ENCODE data around the gene FBXL15. TPM values are rescaled to one million over a fixed set of nuclear protein-coding genes. Genes with fewer than 3 reads are reported as not detected.

Gene FBXL15
- total and polyA plus RNA-seq, 12 donors = 6.7 to 19.2 (median 10.2) TPM

DNA sequence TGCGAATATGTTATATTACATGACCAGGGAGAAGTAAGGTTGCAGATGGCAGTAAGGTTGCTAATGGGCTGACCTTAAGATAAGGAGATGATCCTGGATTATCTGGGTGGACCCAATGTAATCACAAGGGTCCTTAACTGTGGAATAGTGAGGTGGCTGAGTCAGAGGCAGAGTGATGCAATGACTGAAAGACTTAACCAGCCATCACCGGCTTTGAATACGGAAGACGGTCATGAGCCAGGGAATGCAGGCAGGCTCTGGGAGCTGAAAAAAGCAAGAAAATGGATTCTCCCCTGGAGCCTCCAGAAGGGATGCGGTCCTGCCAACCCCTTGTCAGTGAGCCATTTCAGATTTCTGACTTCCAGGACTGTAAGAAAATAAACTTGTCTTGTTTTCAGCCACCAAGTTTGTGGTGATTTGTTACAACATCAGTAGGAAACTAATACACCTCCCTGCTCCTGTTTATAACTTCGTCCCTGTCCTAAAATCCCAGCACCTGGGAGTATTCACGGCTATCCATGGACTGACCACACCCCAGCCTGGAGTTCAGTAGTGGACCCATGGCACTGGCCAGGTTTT is 35.3 kb downstream of the FBXL15 start:
- TF ChIP-seq, protein P1, sequence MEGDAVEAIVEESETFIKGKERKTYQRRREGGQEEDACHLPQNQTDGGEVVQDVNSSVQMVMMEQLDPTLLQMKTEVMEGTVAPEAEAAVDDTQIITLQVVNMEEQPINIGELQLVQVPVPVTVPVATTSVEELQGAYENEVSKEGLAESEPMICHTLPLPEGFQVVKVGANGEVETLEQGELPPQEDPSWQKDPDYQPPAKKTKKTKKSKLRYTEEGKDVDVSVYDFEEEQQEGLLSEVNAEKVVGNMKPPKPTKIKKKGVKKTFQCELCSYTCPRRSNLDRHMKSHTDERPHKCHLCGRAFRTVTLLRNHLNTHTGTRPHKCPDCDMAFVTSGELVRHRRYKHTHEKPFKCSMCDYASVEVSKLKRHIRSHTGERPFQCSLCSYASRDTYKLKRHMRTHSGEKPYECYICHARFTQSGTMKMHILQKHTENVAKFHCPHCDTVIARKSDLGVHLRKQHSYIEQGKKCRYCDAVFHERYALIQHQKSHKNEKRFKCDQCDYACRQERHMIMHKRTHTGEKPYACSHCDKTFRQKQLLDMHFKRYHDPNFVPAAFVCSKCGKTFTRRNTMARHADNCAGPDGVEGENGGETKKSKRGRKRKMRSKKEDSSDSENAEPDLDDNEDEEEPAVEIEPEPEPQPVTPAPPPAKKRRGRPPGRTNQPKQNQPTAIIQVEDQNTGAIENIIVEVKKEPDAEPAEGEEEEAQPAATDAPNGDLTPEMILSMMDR (IDR thresholded peaks at IDR 0.05) = no peak
- H3K36me3 ChIP-seq = peaks cover 0 to 12% (median 0%) of the 10 kb centered on the region in 9 donors
- intact Hi-C loops (cut with DNase I) = loop anchor here in 1 of 10 donors (10.0 kb wide), 1 partner anchor 61 kb away; the partner anchor contains the start of gene NFKB2
- no peak overlapping the region for H3K4me3 ChIP-seq
- H3K9me3 ChIP-seq = no peaks in the 10 kb centered on the region
- no peaks in the 10 kb centered on the region for H3K27me3 ChIP-seq
- 84 to 86% methylated on average over 7 of the region's 7 CpGs for WGBS, 2 donors
- no peak for DNase-seq
- H3K27ac ChIP-seq = peak overlapping the region in 1 of 10 donors; percentile 68
- peaks cover 0 to 63% (median 13%) of the 10 kb centered on the region in 9 donors for H3K4me1 ChIP-seq
- ATAC-seq = peak in 1 of 8 donors; percentile 28

DNA sequence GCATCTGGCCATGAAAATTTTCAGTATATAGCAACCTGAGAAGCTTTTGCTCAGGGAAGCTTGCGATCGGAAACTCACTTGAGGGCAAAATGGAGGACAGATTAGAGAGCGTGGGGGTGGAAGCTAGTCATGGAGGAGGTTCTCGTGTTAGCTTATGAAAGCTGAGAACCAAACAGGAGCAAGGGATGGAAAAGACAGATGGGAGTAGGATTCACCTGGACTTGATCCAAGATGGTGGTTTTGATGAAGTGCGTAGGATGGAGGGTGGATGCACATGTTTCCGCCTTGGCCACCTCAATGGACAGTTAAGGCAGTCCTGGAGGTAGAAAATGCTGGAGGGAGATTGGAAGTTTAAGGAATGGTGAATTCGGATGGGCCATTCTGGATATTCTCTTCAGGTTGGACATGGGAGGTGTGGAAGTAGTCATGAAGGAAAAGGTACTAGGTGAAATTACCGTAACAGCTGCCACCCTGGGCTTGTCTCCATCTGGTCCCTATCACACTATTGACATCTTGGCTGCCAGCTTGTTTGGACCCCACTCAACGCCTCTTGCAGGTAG is 37.0 kb downstream of the FBXL15 start:
- Histone ChIP-seq H3K27ac (no peak overlapping the region), H3K27me3 (no peaks in the 10 kb centered on the region), H3K4me1 (peaks cover 0 to 63% (median 12%) of the 10 kb centered on the region in 9 donors), H3K9me3 (no peaks in the 10 kb centered on the region), H3K4me3 (no peak overlapping the region), H3K36me3 (peaks cover 0 to 12% (median 0%) of the 10 kb centered on the region in 9 donors)
- 82 to 86% methylated on average over 9 of the region's 9 CpGs for WGBS, 2 donors
- intact Hi-C loops (cut with DNase I) = loop anchor here in 1 of 10 donors (10.0 kb wide), 1 partner anchor 63 kb away; the partner anchor contains the start of gene NFKB2
- no peak for ATAC-seq
- TF ChIP-seq, protein P1 (IDR thresholded peaks at IDR 0.05) = no peak
- DNase-seq = no peak

DNA sequence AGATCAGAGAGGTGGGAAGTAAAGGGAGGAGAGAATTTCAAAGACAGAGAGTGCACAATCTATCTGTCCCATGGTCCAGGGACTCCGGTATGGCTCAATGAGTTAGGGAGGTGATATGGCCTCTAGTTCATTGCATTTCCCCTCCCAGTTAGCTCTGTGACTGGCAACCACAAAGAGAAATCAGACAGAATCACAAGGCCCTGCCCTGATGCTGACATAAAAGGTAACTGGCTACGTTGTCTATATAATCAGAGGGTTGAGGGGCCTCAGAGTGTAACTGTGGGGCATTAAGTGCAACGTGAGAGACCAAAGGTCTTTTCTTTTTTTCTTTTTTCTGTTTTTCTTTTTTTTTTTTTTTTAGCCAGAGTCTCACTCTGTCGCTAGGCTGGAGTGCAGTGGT is 38.0 kb downstream of the FBXL15 start:
- no peaks in the 10 kb centered on the region for H3K27me3 ChIP-seq
- no peak overlapping the region for H3K4me3 ChIP-seq
- no peak overlapping the region for H3K27ac ChIP-seq
- WGBS, 2 donors = 85% methylated on average over 4 of the region's 4 CpGs
- TF ChIP-seq, protein P1 (IDR thresholded peaks at IDR 0.05) = no peak
- no peaks in the 10 kb centered on the region for H3K9me3 ChIP-seq
- peaks cover 0 to 61% (median 12%) of the 10 kb centered on the region in 9 donors for H3K4me1 ChIP-seq
- ATAC-seq = no peak
- H3K36me3 ChIP-seq = peaks cover 0 to 12% (median 0%) of the 10 kb centered on the region in 9 donors
- intact Hi-C loops (cut with DNase I) = loop anchor here in 1 of 10 donors (10.0 kb wide), 1 partner anchor 64 kb away; the partner anchor contains the start of gene NFKB2
- DNase-seq = no peak

- peak overlapping the region in 3 of 10 donors; percentile 39 to 62 (median 59) for H3K27ac ChIP-seq
- intact Hi-C loops (cut with DNase I) = loop anchor here in 1 of 10 donors (5.0 kb wide), 1 partner anchor 39 kb away; the partner anchor contains the start of gene FBXL15
- WGBS, 2 donors = 25 to 35% methylated on average over 8 of the region's 8 CpGs
- no peaks in the 10 kb centered on the region for H3K27me3 ChIP-seq
- ATAC-seq (peak in 6 of 8 donors; percentile 13 to 30 (median 18)), DNase-seq (no peak)
- H3K36me3 ChIP-seq = peaks cover 0 to 6% (median 0%) of the 10 kb centered on the region in 9 donors
- TF ChIP-seq, protein P1 (IDR thresholded peaks at IDR 0.05) = no peak
- peak overlapping the region in 9 of 10 donors; percentile 41 to 65 (median 62) for H3K4me3 ChIP-seq
- peaks cover 0 to 42% (median 12%) of the 10 kb centered on the region in 9 donors for H3K4me1 ChIP-seq
- no peaks in the 10 kb centered on the region for H3K9me3 ChIP-seq
These were observed 40.2 kb downstream of the FBXL15 start for GRCh38 chr10:102460836-102461186.
